Measurements from ENCODE around the gene PER1. TPM values are rescaled to one million over a fixed set of nuclear protein-coding genes. Genes with fewer than 3 reads are reported as not detected.

The PER1 gene
- total and polyA plus RNA-seq, 2 of the 4 experiments (the other 2 are of a cell fraction), result 3.4 to 10.5 TPM

DNA sequence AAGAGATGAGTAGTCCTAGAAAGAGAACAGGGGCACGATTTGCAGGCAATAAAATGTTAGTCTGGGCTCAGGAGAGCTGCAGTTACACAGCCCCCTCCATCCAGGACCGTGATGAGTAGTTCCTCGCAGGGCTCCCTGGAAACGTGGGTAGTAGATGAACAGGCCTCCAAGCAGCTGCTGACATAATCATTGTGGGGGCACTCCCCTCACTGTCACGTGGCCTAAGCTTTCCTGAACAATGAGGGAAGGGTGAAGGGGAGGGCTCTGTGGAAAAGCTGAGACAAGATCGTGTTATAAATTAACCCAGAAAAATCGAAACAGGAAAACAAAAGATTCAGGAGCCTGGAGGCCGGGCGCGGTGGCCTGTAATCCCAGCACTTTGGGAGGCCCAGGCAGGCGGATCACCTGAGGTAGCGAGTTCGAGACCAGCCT, 1.3 kb upstream of the PER1 start (continued):
- TF ChIP-seq BHLHE40 (IDR thresholded peaks at IDR 0.05; ENCODE audit: low read depth, low read length) (peak; percentile 87), FOS (IDR thresholded peaks at IDR 0.05; ENCODE audit: low read depth, low read length) (peak; percentile 42; the same call in 1 of the 2 replicates), RAD21 (IDR thresholded peaks at IDR 0.05; ENCODE audit: low read length) (no peak)
- TF ChIP-seq, protein P1, sequence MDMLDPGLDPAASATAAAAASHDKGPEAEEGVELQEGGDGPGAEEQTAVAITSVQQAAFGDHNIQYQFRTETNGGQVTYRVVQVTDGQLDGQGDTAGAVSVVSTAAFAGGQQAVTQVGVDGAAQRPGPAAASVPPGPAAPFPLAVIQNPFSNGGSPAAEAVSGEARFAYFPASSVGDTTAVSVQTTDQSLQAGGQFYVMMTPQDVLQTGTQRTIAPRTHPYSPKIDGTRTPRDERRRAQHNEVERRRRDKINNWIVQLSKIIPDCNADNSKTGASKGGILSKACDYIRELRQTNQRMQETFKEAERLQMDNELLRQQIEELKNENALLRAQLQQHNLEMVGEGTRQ (IDR thresholded peaks at IDR 0.05; ENCODE audit: low read depth, low read length), result peak; percentile 96

DNA sequence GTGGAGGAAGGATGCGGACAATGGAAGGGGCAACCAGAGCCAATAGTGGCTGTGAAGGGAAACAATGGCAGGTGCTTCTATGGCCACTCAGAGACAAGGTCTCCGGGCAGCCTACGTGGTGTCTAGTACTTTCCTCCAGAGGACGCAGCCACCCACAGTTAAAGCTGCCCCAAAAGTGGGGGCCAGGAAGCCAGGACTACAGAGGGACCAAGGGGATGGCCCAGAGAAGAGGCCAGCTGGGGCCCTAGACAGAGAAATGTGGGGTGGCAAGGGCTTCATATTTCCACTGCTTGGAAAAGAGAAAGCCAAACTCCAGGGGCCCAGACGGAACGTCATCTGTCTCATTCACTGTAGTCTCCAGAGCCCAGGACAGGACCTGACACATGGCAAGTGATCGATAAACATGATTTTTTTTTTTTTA, 837 bp upstream of the PER1 start:
- 68% methylated on average over 5 of the region's 7 CpGs; no CpG with 5 or more reads in 1 of the 2 experiments for WGBS, 2 experiments (ENCODE audit: extremely low coverage in 2 of 2, insufficient read length in 1 of 2)
- Histone ChIP-seq H3K4me2 (ENCODE audit: low read depth, low read length) (no peak overlapping the region), H3K56ac (ENCODE audit: extremely low read depth, insufficient read depth, low read length) (no peak overlapping the region), H4K5ac (ENCODE audit: low read depth, low read length) (no peak overlapping the region), H4K8ac (ENCODE audit: low read depth in 2 of 2, low read length in 2 of 2) (peak overlapping the region in 1 of 2 experiments; percentile 69; a peak in 1 of 4 replicates), H3K9ac (ENCODE audit: low read depth, low read length) (no peak overlapping the region), H2BK20ac (ENCODE audit: low read depth, low read length) (0 out of 2 replicates have a peak overlapping the region, but pooled peaks have one; percentile 3), H2AK9ac (replicated peaks; ENCODE audit: low read depth, low read length, poor library complexity) (peak overlapping the region; percentile 88), H3K4me1 (ENCODE audit: control insufficient read depth, insufficient read depth, low read length) (peaks cover 23% of the 10 kb centered on the region), H3K9me1 (ENCODE audit: insufficient read depth, low read length) (peaks cover 22% of the 10 kb centered on the region), H3K79me1 (ENCODE audit: low read depth in 1 of 2, low read length in 2 of 2) (peaks cover 3 to 37% of the 10 kb centered on the region in 2 experiments; a peak in 2 of 4 replicates), H3K4me3 (ENCODE audit: insufficient read depth, low read depth, low read length) (no peak overlapping the region), H3K14ac (replicated peaks; ENCODE audit: low read depth, low read length) (0 out of 2 replicates have a peak overlapping the region, but pooled peaks have one; percentile 74), H3K23ac (ENCODE audit: low read depth, low read length) (no peak overlapping the region; the same call in 1 of the 2 replicates), H4K91ac (ENCODE audit: insufficient read depth, low read depth, low read length) (peak overlapping the region; percentile 48; the same call in 1 of the 2 replicates), H3K36me3 (ENCODE audit: control insufficient read depth, insufficient read depth, low read length) (peaks cover 16% of the 10 kb centered on the region), H3K4ac (ENCODE audit: low read depth, low read length) (peak overlapping the region; percentile 86), H2BK15ac (ENCODE audit: low read depth, low read length) (peak overlapping the region; percentile 60; the same call in 1 of the 3 replicates), H2BK120ac (ENCODE audit: low read depth, low read length) (peak overlapping the region; percentile 26; the same call in 1 of the 2 replicates), H2BK5ac (ENCODE audit: low read depth, low read length, poor library complexity, severe bottlenecking) (peak overlapping the region; percentile 61), H3K27ac (ENCODE audit: insufficient read depth, low read length) (peak overlapping the region; percentile 38), H3K9me3 (ENCODE audit: control insufficient read depth, insufficient read depth, low read length) (no peaks in the 10 kb centered on the region), H2AFZ (replicated peaks; ENCODE audit: low read length, poor library complexity) (peak overlapping the region; percentile 88), H3K18ac (ENCODE audit: low read depth, low read length) (no peak overlapping the region), H2AK5ac (ENCODE audit: low read depth, low read length) (peak overlapping the region; percentile 90), H4K20me1 (ENCODE audit: insufficient read depth, low read length) (peaks cover 9% of the 10 kb centered on the region), H3K27me3 (ENCODE audit: control insufficient read depth, insufficient read depth, low read length) (no peaks in the 10 kb centered on the region)
- in situ Hi-C loops (cut with MboI; ENCODE audit: low sequenced_read_pairs) (loop anchor here (25.0 kb wide), 1 partner anchor 916 kb away; the partner anchor contains the start of genes DVL2, GABARAP and PHF23), intact Hi-C loops (cut with micrococcal nuclease) (no loop called here), dilution Hi-C loops (cut with HindIII; ENCODE audit: low sequenced_read_pairs, unreplicated experiment) (no loop called here)
- ChIA-PET CTCF (no interaction called here), POLR2A (ENCODE audit: unreplicated experiment) (interaction anchor here (1.2 kb wide), 1 partner anchor 20 kb away, joined by 4 read pairs; no protein-coding TSS in a partner anchor)
- ATAC-seq (ENCODE audit: low read depth), result no peak
- DNase-seq, result no peak
- no TSS peak for BruUV-seq (replicated peaks)
- TF ChIP-seq CEBPB (IDR thresholded peaks at IDR 0.05; ENCODE audit: low read depth, low read length) (no peak), POLR2A (IDR thresholded peaks at IDR 0.05; ENCODE audit: low read depth, low read length) (peak; percentile 21; the same call in 1 of the 2 replicates)

All from IMR-90 (cell line).